Gastrocnemius medialis (tissue), 4 donors: Measurements from ENCODE around the gene LRCH4.
"Not testable (repeated sequence)": the region's sequence is repeated elsewhere in the genome, so short reads cannot be mapped to it uniquely, and the experiment has no call there.

Source experiments
- POLR2A ChIP-seq, 2 donors: fragments of 450-650 bp; IDR thresholded peaks; one replicate each; pipeline ENCODE4 v1.6.1; 2017; ENCODE audit warnings: antibody characterized with exemption in 2 of 2, mild to moderate bottlenecking in 2 of 2, moderate library complexity in 2 of 2
- TF ChIP-seq, protein P1 (sequence below), 5 experiments: fragments of 450-650 bp in 3 of 5; fragments of 200-600 bp in 2 of 5; sonication (generic) in 2 of 5; IDR thresholded peaks in 4 of 5; conservative IDR thresholded peaks in 1 of 5; 1 replicate in 4 of 5; 2 replicates in 1 of 5; pipeline ENCODE4 v1.5.1; 2016 to 2019; ENCODE audit warnings: antibody characterized with exemption in 5 of 5, mild to moderate bottlenecking in 3 of 5, moderate library complexity in 3 of 5

DNA sequence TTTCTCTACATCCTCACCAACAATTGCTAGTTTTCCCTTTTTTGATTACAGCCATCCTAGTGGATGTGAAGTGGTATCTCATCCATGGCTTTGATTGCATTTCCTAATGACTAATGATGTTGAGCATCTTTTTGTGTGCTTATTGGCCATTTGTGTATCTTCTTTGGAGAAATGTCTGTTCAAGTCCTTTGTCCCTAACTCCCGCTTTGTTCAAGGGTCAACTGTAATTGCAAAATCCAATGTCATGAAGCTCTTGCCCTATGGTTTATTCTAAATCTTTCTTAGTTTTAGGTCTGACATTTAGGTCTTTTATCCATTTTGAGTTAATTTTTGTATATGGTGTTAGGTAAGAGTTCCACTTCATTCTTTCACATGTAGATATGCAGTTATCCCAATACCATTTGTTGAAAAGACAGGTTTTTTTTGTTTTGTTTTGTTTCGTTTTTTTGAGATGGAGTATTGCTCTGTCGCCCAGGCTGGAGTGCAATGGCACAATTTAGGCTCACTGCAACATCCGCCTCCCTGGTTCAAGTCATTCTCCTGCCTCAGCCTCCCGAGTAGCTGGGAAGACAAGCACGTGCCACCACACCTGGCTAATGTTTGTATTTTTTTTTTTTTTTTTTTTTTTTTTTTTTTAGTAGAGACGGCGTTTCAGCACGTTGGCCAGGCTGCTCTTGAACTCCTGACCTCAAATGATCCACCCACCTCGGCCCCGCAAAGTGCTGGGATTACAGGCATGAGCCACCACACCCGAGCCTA lies 57.6 kb downstream of the LRCH4 start:
- not testable (repeated sequence) for TF ChIP-seq POLR2A (IDR thresholded peaks at IDR 0.05)
- TF ChIP-seq, protein P1, sequence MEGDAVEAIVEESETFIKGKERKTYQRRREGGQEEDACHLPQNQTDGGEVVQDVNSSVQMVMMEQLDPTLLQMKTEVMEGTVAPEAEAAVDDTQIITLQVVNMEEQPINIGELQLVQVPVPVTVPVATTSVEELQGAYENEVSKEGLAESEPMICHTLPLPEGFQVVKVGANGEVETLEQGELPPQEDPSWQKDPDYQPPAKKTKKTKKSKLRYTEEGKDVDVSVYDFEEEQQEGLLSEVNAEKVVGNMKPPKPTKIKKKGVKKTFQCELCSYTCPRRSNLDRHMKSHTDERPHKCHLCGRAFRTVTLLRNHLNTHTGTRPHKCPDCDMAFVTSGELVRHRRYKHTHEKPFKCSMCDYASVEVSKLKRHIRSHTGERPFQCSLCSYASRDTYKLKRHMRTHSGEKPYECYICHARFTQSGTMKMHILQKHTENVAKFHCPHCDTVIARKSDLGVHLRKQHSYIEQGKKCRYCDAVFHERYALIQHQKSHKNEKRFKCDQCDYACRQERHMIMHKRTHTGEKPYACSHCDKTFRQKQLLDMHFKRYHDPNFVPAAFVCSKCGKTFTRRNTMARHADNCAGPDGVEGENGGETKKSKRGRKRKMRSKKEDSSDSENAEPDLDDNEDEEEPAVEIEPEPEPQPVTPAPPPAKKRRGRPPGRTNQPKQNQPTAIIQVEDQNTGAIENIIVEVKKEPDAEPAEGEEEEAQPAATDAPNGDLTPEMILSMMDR (IDR thresholded peaks at IDR 0.05 in 4 of 5, conservative IDR thresholded peaks at IDR 0.05 in 1 of 5): not testable (repeated sequence)
